Thyroid gland (tissue), 4 donors: ENCODE results near the gene NKX3-2.

ENCODE experiments used
- POLR2A ChIP-seq, 2 donors: fragments of 450-650 bp; IDR thresholded peaks; one replicate each; pipeline ENCODE4 v1.6.1; 2017; ENCODE audit warnings: antibody characterized with exemption in 2 of 2, mild to moderate bottlenecking in 2 of 2, moderate library complexity in 1 of 2
- TF ChIP-seq, protein P1 (sequence below), 6 experiments: fragments of 200-600 bp in 3 of 6; fragments of 450-650 bp in 3 of 6; sonication (generic) in 3 of 6; IDR thresholded peaks; one replicate each; pipeline ENCODE4 v1.5.1; 2016 to 2019; ENCODE audit warnings: antibody characterized with exemption in 6 of 6, mild to moderate bottlenecking in 2 of 6, inconsistent platforms in 1 of 6, moderate library complexity in 1 of 6

DNA sequence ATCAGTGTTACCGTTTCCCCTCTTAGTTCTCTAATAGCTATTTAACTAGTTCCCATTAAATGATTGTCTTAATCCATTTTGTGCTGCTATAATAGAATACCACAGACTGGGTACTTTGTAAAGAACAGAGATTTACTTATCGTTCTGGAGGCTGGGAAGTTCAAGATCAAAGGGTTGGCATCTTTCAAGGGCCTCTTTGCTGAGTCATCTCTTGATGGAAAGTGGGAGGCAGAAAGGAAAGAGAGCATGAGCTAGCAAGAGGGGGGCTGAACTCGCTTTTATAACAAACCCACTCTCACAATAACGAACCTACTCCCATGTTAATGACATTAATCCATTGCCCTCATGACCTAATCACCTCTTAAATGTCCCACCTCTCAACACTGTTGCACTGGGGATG is 17.4 kb upstream of the NKX3-2 start:
- TF ChIP-seq, protein P1, sequence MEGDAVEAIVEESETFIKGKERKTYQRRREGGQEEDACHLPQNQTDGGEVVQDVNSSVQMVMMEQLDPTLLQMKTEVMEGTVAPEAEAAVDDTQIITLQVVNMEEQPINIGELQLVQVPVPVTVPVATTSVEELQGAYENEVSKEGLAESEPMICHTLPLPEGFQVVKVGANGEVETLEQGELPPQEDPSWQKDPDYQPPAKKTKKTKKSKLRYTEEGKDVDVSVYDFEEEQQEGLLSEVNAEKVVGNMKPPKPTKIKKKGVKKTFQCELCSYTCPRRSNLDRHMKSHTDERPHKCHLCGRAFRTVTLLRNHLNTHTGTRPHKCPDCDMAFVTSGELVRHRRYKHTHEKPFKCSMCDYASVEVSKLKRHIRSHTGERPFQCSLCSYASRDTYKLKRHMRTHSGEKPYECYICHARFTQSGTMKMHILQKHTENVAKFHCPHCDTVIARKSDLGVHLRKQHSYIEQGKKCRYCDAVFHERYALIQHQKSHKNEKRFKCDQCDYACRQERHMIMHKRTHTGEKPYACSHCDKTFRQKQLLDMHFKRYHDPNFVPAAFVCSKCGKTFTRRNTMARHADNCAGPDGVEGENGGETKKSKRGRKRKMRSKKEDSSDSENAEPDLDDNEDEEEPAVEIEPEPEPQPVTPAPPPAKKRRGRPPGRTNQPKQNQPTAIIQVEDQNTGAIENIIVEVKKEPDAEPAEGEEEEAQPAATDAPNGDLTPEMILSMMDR (IDR thresholded peaks at IDR 0.05): no peak
- no peak for TF ChIP-seq POLR2A (IDR thresholded peaks at IDR 0.05)
